ENCODE measurements around the gene CACNA2D3.

Gene CACNA2D3

GRCh38 chr3:55075846-55076245, 953.5 kb downstream of the CACNA2D3 start:
- Histone ChIP-seq H3K36me3 (no peaks in the 10 kb centered on the region), H3K4me3 (ENCODE audit: low read depth, low read length) (no peak overlapping the region), H3K27ac (no peak overlapping the region), H3K27me3 (ENCODE audit: insufficient read depth, low read depth, severe bottlenecking) (no peaks in the 10 kb centered on the region), H3K9me3 (ENCODE audit: severe bottlenecking) (no peaks in the 10 kb centered on the region)
- no peak for DNase-seq
- TF ChIP-seq CTCF (IDR thresholded peaks at IDR 0.05; ENCODE audit: low read depth, low read length), result no peak

- H3K27ac ChIP-seq, result no peak overlapping the region
- no peaks in the 10 kb centered on the region for H3K27me3 ChIP-seq (ENCODE audit: insufficient read depth, low read depth, severe bottlenecking)
- no peaks in the 10 kb centered on the region for H3K9me3 ChIP-seq (ENCODE audit: severe bottlenecking)
- DNase-seq, result no peak
- no peaks in the 10 kb centered on the region for H3K36me3 ChIP-seq
- H3K4me3 ChIP-seq (ENCODE audit: low read depth, low read length), result no peak overlapping the region
- TF ChIP-seq CTCF (IDR thresholded peaks at IDR 0.05; ENCODE audit: low read depth, low read length), result no peak
Measured at GRCh38 chr3:55077726-55078125, 955.4 kb downstream of the CACNA2D3 start.

- no peak for TF ChIP-seq CTCF (IDR thresholded peaks at IDR 0.05; ENCODE audit: low read depth, low read length)
Measured at GRCh38 chr3:55078876-55079275, 956.5 kb downstream of the CACNA2D3 start.

GRCh38 chr3:55085231-55085630, 962.9 kb downstream of the CACNA2D3 start:
- H3K9me3 ChIP-seq (ENCODE audit: severe bottlenecking), result no peaks in the 10 kb centered on the region
- no peak for DNase-seq
- no peaks in the 10 kb centered on the region for H3K27me3 ChIP-seq (ENCODE audit: insufficient read depth, low read depth, severe bottlenecking)
- H3K4me3 ChIP-seq (ENCODE audit: low read depth, low read length), result no peak overlapping the region
- no peak for TF ChIP-seq CTCF (IDR thresholded peaks at IDR 0.05; ENCODE audit: low read depth, low read length)
- no peak overlapping the region for H3K27ac ChIP-seq
- H3K36me3 ChIP-seq, result no peaks in the 10 kb centered on the region

More at GRCh38 chr3:55078876-55079275, 956.5 kb downstream of the CACNA2D3 start:
- no peaks in the 10 kb centered on the region for H3K27me3 ChIP-seq (ENCODE audit: insufficient read depth, low read depth, severe bottlenecking)
- no peak overlapping the region for H3K27ac ChIP-seq
- H3K36me3 ChIP-seq, result no peaks in the 10 kb centered on the region
- H3K4me3 ChIP-seq (ENCODE audit: low read depth, low read length), result no peak overlapping the region
- no peaks in the 10 kb centered on the region for H3K9me3 ChIP-seq (ENCODE audit: severe bottlenecking)
- no peak for DNase-seq

- H3K4me3 ChIP-seq (ENCODE audit: low read depth, low read length), result no peak overlapping the region
- no peak overlapping the region for H3K27ac ChIP-seq
- TF ChIP-seq CTCF (IDR thresholded peaks at IDR 0.05; ENCODE audit: low read depth, low read length), result no peak
- no peaks in the 10 kb centered on the region for H3K9me3 ChIP-seq (ENCODE audit: severe bottlenecking)
- no peaks in the 10 kb centered on the region for H3K36me3 ChIP-seq
- H3K27me3 ChIP-seq (ENCODE audit: insufficient read depth, low read depth, severe bottlenecking), result no peaks in the 10 kb centered on the region
- no peak for DNase-seq
Measured at GRCh38 chr3:55089211-55089610, 966.9 kb downstream of the CACNA2D3 start.

GRCh38 chr3:55090291-55090690, 967.9 kb downstream of the CACNA2D3 start:
- TF ChIP-seq CTCF (IDR thresholded peaks at IDR 0.05; ENCODE audit: low read depth, low read length), result no peak
- H3K9me3 ChIP-seq (ENCODE audit: severe bottlenecking), result no peaks in the 10 kb centered on the region
- H3K27ac ChIP-seq, result no peak overlapping the region
- DNase-seq, result no peak
- no peaks in the 10 kb centered on the region for H3K27me3 ChIP-seq (ENCODE audit: insufficient read depth, low read depth, severe bottlenecking)
- no peak overlapping the region for H3K4me3 ChIP-seq (ENCODE audit: low read depth, low read length)
- H3K36me3 ChIP-seq, result no peaks in the 10 kb centered on the region

Measured in WERI-Rb-1 (cell line).